ENCODE measurements around the gene LDLRAD2. TPM values are rescaled to one million over a fixed set of nuclear protein-coding genes. Genes with fewer than 3 reads are reported as not detected.

Gene LDLRAD2
- total and polyA plus RNA-seq, 9 of the 15 experiments (the other 6 are each of a cell fraction or from before 2014, with no cell fraction given): 0.45 to 0.48 TPM; not detected in 7

DNA sequence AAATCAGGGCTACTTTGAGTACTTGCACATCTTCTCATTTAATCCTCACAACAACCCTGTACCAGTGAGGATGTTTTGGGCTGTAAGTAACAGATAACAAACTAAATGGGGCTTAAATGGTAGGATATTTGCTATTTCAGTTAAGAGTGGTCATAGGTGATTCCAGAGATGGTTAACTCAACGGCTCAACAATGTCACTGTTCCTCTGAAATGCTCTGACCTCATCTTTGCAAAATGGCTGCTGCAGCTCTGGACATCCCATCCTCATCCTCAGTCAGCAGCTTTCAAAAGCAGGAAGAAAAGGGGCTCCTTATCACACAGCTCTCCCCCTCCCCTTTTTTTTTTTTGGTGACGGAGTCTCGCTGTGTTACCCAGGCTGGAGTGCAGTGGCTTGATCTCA is 1.5 kb downstream of the LDLRAD2 start (continued):
- TF ChIP-seq CBFA2T3 (IDR thresholded peaks at IDR 0.05) (peak; percentile 68), RBM25 (IDR thresholded peaks at IDR 0.05; ENCODE audit: low read depth, low read length, severe bottlenecking) (peak; percentile 98), BCL6 (CRISPR knock-in tag; IDR thresholded peaks at IDR 0.05) (no peak), DACH1 (IDR thresholded peaks at IDR 0.05; ENCODE audit: partially characterized antibody) (no peak), ZNF197 (CRISPR knock-in tag; IDR thresholded peaks at IDR 0.05; ENCODE audit: low read depth) (no peak), CBFA2T2 (conservative IDR thresholded peaks at IDR 0.05) (peak; percentile 29), ZNF717 (CRISPR knock-in tag; IDR thresholded peaks at IDR 0.05) (no peak), KDM1A (IDR thresholded peaks at IDR 0.05) (peak; percentile 70 to 78), CCAR2 (IDR thresholded peaks at IDR 0.05; ENCODE audit: low read depth, low read length) (no peak), BRD9 (IDR thresholded peaks at IDR 0.05; ENCODE audit: low read depth, partially characterized antibody) (no peak)
- TF ChIP-seq, protein P1, sequence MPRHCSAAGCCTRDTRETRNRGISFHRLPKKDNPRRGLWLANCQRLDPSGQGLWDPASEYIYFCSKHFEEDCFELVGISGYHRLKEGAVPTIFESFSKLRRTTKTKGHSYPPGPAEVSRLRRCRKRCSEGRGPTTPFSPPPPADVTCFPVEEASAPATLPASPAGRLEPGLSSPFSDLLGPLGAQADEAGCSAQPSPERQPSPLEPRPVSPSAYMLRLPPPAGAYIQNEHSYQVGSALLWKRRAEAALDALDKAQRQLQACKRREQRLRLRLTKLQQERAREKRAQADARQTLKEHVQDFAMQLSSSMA (CRISPR knock-in tag; IDR thresholded peaks at IDR 0.05): no peak
- TF ChIP-seq, protein P2, sequence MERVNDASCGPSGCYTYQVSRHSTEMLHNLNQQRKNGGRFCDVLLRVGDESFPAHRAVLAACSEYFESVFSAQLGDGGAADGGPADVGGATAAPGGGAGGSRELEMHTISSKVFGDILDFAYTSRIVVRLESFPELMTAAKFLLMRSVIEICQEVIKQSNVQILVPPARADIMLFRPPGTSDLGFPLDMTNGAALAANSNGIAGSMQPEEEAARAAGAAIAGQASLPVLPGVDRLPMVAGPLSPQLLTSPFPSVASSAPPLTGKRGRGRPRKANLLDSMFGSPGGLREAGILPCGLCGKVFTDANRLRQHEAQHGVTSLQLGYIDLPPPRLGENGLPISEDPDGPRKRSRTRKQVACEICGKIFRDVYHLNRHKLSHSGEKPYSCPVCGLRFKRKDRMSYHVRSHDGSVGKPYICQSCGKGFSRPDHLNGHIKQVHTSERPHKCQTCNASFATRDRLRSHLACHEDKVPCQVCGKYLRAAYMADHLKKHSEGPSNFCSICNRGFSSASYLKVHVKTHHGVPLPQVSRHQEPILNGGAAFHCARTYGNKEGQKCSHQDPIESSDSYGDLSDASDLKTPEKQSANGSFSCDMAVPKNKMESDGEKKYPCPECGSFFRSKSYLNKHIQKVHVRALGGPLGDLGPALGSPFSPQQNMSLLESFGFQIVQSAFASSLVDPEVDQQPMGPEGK (CRISPR knock-in tag; IDR thresholded peaks at IDR 0.05; ENCODE audit: borderline replicate concordance): no peak
- TF ChIP-seq, protein P3, sequence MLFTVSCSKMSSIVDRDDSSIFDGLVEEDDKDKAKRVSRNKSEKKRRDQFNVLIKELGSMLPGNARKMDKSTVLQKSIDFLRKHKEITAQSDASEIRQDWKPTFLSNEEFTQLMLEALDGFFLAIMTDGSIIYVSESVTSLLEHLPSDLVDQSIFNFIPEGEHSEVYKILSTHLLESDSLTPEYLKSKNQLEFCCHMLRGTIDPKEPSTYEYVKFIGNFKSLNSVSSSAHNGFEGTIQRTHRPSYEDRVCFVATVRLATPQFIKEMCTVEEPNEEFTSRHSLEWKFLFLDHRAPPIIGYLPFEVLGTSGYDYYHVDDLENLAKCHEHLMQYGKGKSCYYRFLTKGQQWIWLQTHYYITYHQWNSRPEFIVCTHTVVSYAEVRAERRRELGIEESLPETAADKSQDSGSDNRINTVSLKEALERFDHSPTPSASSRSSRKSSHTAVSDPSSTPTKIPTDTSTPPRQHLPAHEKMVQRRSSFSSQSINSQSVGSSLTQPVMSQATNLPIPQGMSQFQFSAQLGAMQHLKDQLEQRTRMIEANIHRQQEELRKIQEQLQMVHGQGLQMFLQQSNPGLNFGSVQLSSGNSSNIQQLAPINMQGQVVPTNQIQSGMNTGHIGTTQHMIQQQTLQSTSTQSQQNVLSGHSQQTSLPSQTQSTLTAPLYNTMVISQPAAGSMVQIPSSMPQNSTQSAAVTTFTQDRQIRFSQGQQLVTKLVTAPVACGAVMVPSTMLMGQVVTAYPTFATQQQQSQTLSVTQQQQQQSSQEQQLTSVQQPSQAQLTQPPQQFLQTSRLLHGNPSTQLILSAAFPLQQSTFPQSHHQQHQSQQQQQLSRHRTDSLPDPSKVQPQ (CRISPR knock-in tag; IDR thresholded peaks at IDR 0.05; ENCODE audit: borderline replicate concordance): no peak

Data from K562 (cell line).